ENCODE results near the gene FRMD3.

FRMD3 gene

GRCh38 chr9:83323148-83323547 lies 215.1 kb downstream of the FRMD3 start:
- no peak overlapping the region for H3K4me3 ChIP-seq (ENCODE audit: low read depth in 1 of 2, low read length in 1 of 2)
- no peaks in the 10 kb centered on the region for H3K27me3 ChIP-seq
- no peaks in the 10 kb centered on the region for H3K4me1 ChIP-seq (ENCODE audit: control insufficient read depth in 1 of 2, insufficient read depth in 1 of 2, low read depth in 1 of 2, low read length in 1 of 2)
- H3K36me3 ChIP-seq = no peaks in the 10 kb centered on the region
- no peaks in the 10 kb centered on the region for H3K9me3 ChIP-seq
- TF ChIP-seq, protein P1, sequence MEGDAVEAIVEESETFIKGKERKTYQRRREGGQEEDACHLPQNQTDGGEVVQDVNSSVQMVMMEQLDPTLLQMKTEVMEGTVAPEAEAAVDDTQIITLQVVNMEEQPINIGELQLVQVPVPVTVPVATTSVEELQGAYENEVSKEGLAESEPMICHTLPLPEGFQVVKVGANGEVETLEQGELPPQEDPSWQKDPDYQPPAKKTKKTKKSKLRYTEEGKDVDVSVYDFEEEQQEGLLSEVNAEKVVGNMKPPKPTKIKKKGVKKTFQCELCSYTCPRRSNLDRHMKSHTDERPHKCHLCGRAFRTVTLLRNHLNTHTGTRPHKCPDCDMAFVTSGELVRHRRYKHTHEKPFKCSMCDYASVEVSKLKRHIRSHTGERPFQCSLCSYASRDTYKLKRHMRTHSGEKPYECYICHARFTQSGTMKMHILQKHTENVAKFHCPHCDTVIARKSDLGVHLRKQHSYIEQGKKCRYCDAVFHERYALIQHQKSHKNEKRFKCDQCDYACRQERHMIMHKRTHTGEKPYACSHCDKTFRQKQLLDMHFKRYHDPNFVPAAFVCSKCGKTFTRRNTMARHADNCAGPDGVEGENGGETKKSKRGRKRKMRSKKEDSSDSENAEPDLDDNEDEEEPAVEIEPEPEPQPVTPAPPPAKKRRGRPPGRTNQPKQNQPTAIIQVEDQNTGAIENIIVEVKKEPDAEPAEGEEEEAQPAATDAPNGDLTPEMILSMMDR (IDR thresholded peaks at IDR 0.05) = no peak
- no peak overlapping the region for H3K27ac ChIP-seq

DNA sequence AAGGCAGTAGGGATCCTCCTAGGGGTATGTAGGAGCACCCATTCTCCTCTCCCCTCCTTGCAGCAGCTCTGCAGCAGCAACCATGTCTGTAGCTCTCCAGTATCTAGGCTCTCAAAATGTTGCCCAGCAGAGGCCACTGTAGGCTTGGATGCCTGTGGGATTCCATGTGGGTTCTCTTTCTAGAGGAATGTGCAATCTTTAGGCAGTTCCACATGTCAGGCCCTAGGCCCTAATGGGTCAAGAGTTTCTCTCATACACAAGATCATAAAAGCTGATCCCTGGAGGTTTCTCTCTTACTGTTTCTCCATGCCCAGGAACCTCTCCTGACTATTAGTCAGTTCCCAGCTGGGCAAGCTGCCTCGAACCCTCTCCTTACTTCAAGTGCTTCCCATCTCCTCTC lies 215.8 kb downstream of the FRMD3 start:
- Histone ChIP-seq H3K9me3 (no peaks in the 10 kb centered on the region), H3K27me3 (no peaks in the 10 kb centered on the region), H3K4me3 (ENCODE audit: low read depth in 1 of 2, low read length in 1 of 2) (no peak overlapping the region), H3K4me1 (ENCODE audit: control insufficient read depth in 1 of 2, insufficient read depth in 1 of 2, low read depth in 1 of 2, low read length in 1 of 2) (no peaks in the 10 kb centered on the region), H3K27ac (no peak overlapping the region), H3K36me3 (no peaks in the 10 kb centered on the region)
- TF ChIP-seq, protein P1 (IDR thresholded peaks at IDR 0.05) = no peak

DNA sequence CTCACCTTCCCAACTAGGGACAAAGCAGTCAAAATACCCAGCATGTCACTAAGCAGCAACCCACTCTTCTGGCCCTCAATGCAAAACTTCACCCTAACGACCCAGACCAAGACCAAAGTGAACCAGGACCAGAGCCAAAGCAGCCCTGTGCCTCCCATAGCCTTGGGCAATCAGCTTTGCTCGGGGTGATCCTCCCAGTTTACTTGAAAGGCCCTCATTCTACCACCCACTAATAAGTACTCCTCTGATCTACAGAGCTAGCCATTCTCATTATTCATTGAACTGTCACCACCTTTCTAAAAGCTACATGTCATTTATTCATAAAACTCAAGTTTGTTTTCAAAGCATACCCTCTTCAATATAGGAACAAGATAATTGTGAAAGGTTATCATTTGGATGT lies 221.0 kb downstream of the FRMD3 start:
- TF ChIP-seq, protein P1 (IDR thresholded peaks at IDR 0.05) = no peak
- Histone ChIP-seq H3K9me3 (no peaks in the 10 kb centered on the region), H3K4me3 (ENCODE audit: low read depth in 1 of 2, low read length in 1 of 2) (no peak overlapping the region), H3K4me1 (ENCODE audit: control insufficient read depth in 1 of 2, insufficient read depth in 1 of 2, low read depth in 1 of 2, low read length in 1 of 2) (no peaks in the 10 kb centered on the region), H3K36me3 (peaks cover 10% of the 10 kb centered on the region), H3K27me3 (no peaks in the 10 kb centered on the region), H3K27ac (no peak overlapping the region)

DNA sequence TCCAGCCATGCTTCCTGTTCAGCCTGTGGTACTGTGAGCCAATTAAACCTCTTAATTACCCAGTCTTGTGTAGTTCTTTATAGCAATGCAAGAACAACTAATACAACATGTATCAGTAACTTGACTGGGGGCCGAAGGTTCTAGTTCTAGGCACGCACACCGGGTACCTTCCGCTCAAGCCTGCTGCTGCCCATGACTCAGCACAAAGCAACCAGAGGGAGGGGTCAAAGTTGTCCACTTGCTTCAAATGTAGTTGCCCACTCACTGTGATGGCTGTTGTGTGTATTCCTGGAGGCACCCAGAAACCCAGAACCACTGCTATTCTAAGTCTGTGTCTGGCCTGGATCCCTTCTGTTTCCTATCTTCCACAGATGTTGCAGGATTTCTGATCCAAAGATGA lies 222.6 kb downstream of the FRMD3 start:
- no peak overlapping the region for H3K4me3 ChIP-seq (ENCODE audit: low read depth in 1 of 2, low read length in 1 of 2)
- H3K36me3 ChIP-seq = peaks cover 21% of the 10 kb centered on the region
- no peak overlapping the region for H3K27ac ChIP-seq
- H3K4me1 ChIP-seq (ENCODE audit: control insufficient read depth in 1 of 2, insufficient read depth in 1 of 2, low read depth in 1 of 2, low read length in 1 of 2) = no peaks in the 10 kb centered on the region
- H3K9me3 ChIP-seq = no peaks in the 10 kb centered on the region
- no peaks in the 10 kb centered on the region for H3K27me3 ChIP-seq
- TF ChIP-seq, protein P1 (IDR thresholded peaks at IDR 0.05) = no peak

GRCh38 chr9:83313781-83314180 lies 224.4 kb downstream of the FRMD3 start:
- peaks cover 33% of the 10 kb centered on the region for H3K36me3 ChIP-seq
- H3K4me3 ChIP-seq (ENCODE audit: low read depth in 1 of 2, low read length in 1 of 2) = no peak overlapping the region
- no peaks in the 10 kb centered on the region for H3K9me3 ChIP-seq
- H3K4me1 ChIP-seq (ENCODE audit: control insufficient read depth in 1 of 2, insufficient read depth in 1 of 2, low read depth in 1 of 2, low read length in 1 of 2) = no peaks in the 10 kb centered on the region
- TF ChIP-seq, protein P1 (IDR thresholded peaks at IDR 0.05) = no peak
- no peaks in the 10 kb centered on the region for H3K27me3 ChIP-seq
- no peak overlapping the region for H3K27ac ChIP-seq

DNA sequence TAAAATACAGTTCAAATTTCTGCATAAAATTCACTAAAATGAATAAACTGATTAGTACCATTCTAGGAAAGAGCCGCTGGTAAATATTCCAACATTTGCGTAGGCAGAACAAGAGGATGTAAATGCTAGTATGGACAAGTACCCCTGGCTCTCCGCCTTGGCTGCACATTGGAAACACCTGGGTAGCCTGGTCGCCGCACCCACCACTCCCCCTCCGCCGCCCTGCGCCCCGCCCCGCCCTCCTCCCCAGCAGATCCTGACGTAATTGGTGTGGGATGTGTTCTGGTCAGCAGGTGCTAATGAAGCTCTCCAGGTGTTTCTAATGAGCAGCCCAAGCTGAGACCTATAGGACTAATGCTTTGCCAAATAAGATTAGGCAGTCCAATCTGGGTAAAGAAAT lies 225.7 kb downstream of the FRMD3 start:
- Histone ChIP-seq H3K9me3 (no peaks in the 10 kb centered on the region), H3K27ac (no peak overlapping the region), H3K4me3 (ENCODE audit: low read depth in 1 of 2, low read length in 1 of 2) (no peak overlapping the region), H3K36me3 (peaks cover 43% of the 10 kb centered on the region), H3K4me1 (ENCODE audit: control insufficient read depth in 1 of 2, insufficient read depth in 1 of 2, low read depth in 1 of 2, low read length in 1 of 2) (no peaks in the 10 kb centered on the region), H3K27me3 (no peaks in the 10 kb centered on the region)
- TF ChIP-seq, protein P1 (IDR thresholded peaks at IDR 0.05) = no peak

All from neutrophil (primary cell).